T-cell (primary cell): Measurements from ENCODE around the gene MLXIP. TPM values are rescaled to one million over a fixed set of nuclear protein-coding genes. Genes with fewer than 3 reads are reported as not detected.
A peak's percentile ranks its signal among the peaks of the same experiment; 100 is the strongest.

Source experiments
- ATAC-seq, 4 experiments: fragments of 200-7000 bp in 3 of 4; fragments of 150-1000 bp in 1 of 4; cut with Tn5 transposase; replicated peaks in 1 of 4; 1 replicate in 3 of 4; 2 replicates in 1 of 4; pipeline ENCODE4 v1.10.0; 2021; ENCODE audit warnings: moderate library complexity in 3 of 4, mild to moderate bottlenecking in 2 of 4, moderate number of reproducible peaks in 1 of 4
- CTCF ChIA-PET, 2 donors: fragments of 300-600 bp; sonication (Branson Sonifier 250); formaldehyde crosslinking; loops; one replicate each; lab custom pipeline; 2022; ENCODE audit warnings: antibody characterized with exemption in 2 of 2; lab: Charles Lee
- POLR2A ChIA-PET, 2 donors: fragments of 300-600 bp; sonication (Branson Sonifier 250); formaldehyde crosslinking; loops; one replicate each; lab custom pipeline; 2022; ENCODE audit warnings: antibody characterized with exemption in 2 of 2; lab: Charles Lee
- DNase-seq, 35 experiments: peaks; one replicate each; pipeline versions ENCODE4 v3.0.0 to v3.0.0-alpha.2; 2013 to 2023
- H3K27ac ChIP-seq: one replicate; pipeline ENCODE4 v1.5.1; 2013; ENCODE audit warnings: low read length
- H3K27me3 ChIP-seq, 2 experiments: replicated peaks in 1 of 2; 1 replicate in 1 of 2; 2 replicates in 1 of 2; pipeline versions ENCODE4 v1.6.1 to v1.7.0; 2013; ENCODE audit warnings: low read length in 1 of 2, mixed read lengths in 1 of 2; ENCODE audit not compliant: control insufficient read depth in 2 of 2, insufficient read depth in 2 of 2; ENCODE audit errors: extremely low read depth in 1 of 2
- H3K36me3 ChIP-seq, 2 donors: 1 replicate in 1 of 2; 2 replicates in 1 of 2; pipeline versions ENCODE4 v1.6.1 to v1.7.0; 2013; ENCODE audit warnings: low read length in 1 of 2; ENCODE audit not compliant: control insufficient read depth in 2 of 2, insufficient read depth in 1 of 2; ENCODE audit errors: extremely low read depth in 1 of 2
- H3K4me1 ChIP-seq, 2 experiments: 1 replicate in 1 of 2; 2 replicates in 1 of 2; pipeline versions ENCODE4 v1.6.1 to v1.7.0; 2013; ENCODE audit warnings: low read length in 2 of 2, mixed read lengths in 1 of 2; ENCODE audit not compliant: insufficient read depth in 2 of 2, control insufficient read depth in 1 of 2; ENCODE audit errors: extremely low read depth in 1 of 2
- H3K4me3 ChIP-seq, 2 donors: 1 replicate in 1 of 2; 2 replicates in 1 of 2; pipeline versions ENCODE4 v1.5.1 to v1.7.0; 2013; ENCODE audit warnings: mild to moderate bottlenecking in 2 of 2, low read length in 1 of 2, moderate library complexity in 1 of 2; ENCODE audit not compliant: control insufficient read depth in 1 of 2; ENCODE audit errors: extremely low read depth in 1 of 2
- H3K9me3 ChIP-seq: 2 replicates; pipeline ENCODE4 v1.7.0; 2013
- H3K27ac Mint-ChIP-seq, 2 donors: one replicate each; pipeline ENCODE4 v1.8.0; 2020 to 2021; ENCODE audit warnings: mild to moderate bottlenecking in 2 of 2, mixed read lengths in 2 of 2
- H3K27me3 Mint-ChIP-seq, 2 donors: one replicate each; pipeline ENCODE4 v1.8.0; 2021 to 2022; ENCODE audit warnings: mixed read lengths in 2 of 2
- H3K36me3 Mint-ChIP-seq: one replicate; pipeline ENCODE4 v1.8.0; 2021; ENCODE audit warnings: mixed read lengths
- H3K4me1 Mint-ChIP-seq, 3 donors: one replicate each; pipeline ENCODE4 v1.8.0; 2020 to 2022; ENCODE audit warnings: mixed read lengths in 3 of 3, mild to moderate bottlenecking in 1 of 3
- H3K4me3 Mint-ChIP-seq, 3 donors: one replicate each; pipeline ENCODE4 v1.8.0; 2020 to 2022; ENCODE audit warnings: mild to moderate bottlenecking in 3 of 3, mixed read lengths in 3 of 3, moderate library complexity in 3 of 3
- H3K9me3 Mint-ChIP-seq, 3 donors: one replicate each; pipeline ENCODE4 v1.8.0; 2020 to 2022; ENCODE audit warnings: mixed read lengths in 3 of 3
- WGBS: methylation state at CpG from one replicate; pipeline ENCODE4 v1.1.5; 2013; ENCODE audit warnings: missing lambda C conversion rate; ENCODE audit not compliant: insufficient coverage; 5-methylcytosine and 5-hydroxymethylcytosine counted together
- total RNA-seq, 35 experiments: library from RNA in 6 of 35; stranded (reverse) in 6 of 35; fragments of 120-200 nt in 1 of 35; gene quantifications; one replicate each; pipeline versions ENCODE4 v1.2.1 to v1.2.4 and lab custom pipeline; 2013 to 2026

MLXIP gene
- total RNA-seq, 5 donors from 2014 or later (not counting 1 experiment from before 2014, with no cell fraction given): 87.9 to 113 (median 98.3) TPM

- POLR2A ChIA-PET: no interaction called here
- WGBS: 78% methylated on average over 9 of the region's 14 CpGs
- no peaks in the 10 kb centered on the region for H3K36me3 Mint-ChIP-seq
- Histone ChIP-seq H3K4me1 (peaks cover 12 to 19% of the 10 kb centered on the region in 2 experiments), H3K27me3 (no peaks in the 10 kb centered on the region), H3K9me3 (no peaks in the 10 kb centered on the region), H3K27ac (no peak overlapping the region), H3K4me3 (no peak overlapping the region), H3K36me3 (peaks cover 0 to 3% of the 10 kb centered on the region in 2 donors)
- H3K27ac Mint-ChIP-seq: no peak overlapping the region
- ATAC-seq (peak in 3 of 4 experiments; percentile 53 to 86 (median 63)), DNase-seq (peak in 13 of 35 experiments; percentile 19 to 46 (median 26))
- peaks cover 14 to 24% (median 22%) of the 10 kb centered on the region in 3 donors for H3K4me1 Mint-ChIP-seq
- no peak overlapping the region for H3K4me3 Mint-ChIP-seq
- no peaks in the 10 kb centered on the region for H3K9me3 Mint-ChIP-seq
- CTCF ChIA-PET: no interaction called here
- H3K27me3 Mint-ChIP-seq: no peaks in the 10 kb centered on the region
Observed at GRCh38 chr12:122064025-122064777, 14.4 kb upstream of the MLXIP start.

GRCh38 chr12:122064780-122065588 lies 13.6 kb upstream of the MLXIP start:
- H3K4me1 ChIP-seq: peaks cover 12 to 20% of the 10 kb centered on the region in 2 experiments
- no peak overlapping the region for H3K4me3 ChIP-seq
- no peak overlapping the region for H3K27ac ChIP-seq

DNA sequence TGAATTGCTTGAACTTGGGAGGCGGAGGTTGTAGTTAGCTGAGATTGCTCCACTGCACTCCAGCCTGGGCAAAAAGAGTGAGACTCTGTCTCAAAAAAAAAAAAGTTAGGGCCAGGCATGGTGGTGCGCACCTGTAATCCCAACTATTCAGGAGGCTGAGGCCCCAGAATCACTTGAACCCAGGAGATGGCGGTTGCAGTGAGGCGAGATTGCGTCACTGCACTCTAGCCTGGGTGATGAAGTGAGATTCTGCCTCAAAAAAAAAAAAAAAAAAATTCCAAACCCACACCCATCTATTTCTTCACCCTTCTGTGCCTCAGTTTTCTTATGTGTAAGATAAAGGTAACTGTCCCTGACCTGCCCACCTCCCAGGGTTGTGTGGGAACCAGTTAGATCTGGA lies 11.0 kb upstream of the MLXIP start:
- Histone ChIP-seq H3K27me3 (no peaks in the 10 kb centered on the region), H3K36me3 (no peaks in the 10 kb centered on the region), H3K4me1 (peaks cover 12 to 20% of the 10 kb centered on the region in 2 experiments), H3K9me3 (no peaks in the 10 kb centered on the region), H3K27ac (no peak overlapping the region), H3K4me3 (no peak overlapping the region)
- no peak for DNase-seq
- ChIA-PET CTCF (no interaction called here), POLR2A (no interaction called here)
- H3K27ac Mint-ChIP-seq: peak overlapping the region; percentile 56 to 80
- H3K27me3 Mint-ChIP-seq: no peaks in the 10 kb centered on the region
- no peaks in the 10 kb centered on the region for H3K36me3 Mint-ChIP-seq
- peak; percentile 15 to 30 (median 16) for ATAC-seq
- WGBS: 92% methylated on average over 2 of the region's 5 CpGs
- no peaks in the 10 kb centered on the region for H3K9me3 Mint-ChIP-seq
- H3K4me3 Mint-ChIP-seq: peak overlapping the region; percentile 7 to 67 (median 32)
- H3K4me1 Mint-ChIP-seq: peaks cover 14 to 24% (median 24%) of the 10 kb centered on the region in 3 donors

More at GRCh38 chr12:122064780-122065588, 13.6 kb upstream of the MLXIP start:
- no peaks in the 10 kb centered on the region for H3K27me3 ChIP-seq
- Mint-ChIP-seq H3K9me3 (no peaks in the 10 kb centered on the region), H3K27me3 (no peaks in the 10 kb centered on the region), H3K4me1 (peaks cover 14 to 24% (median 24%) of the 10 kb centered on the region in 3 donors), H3K4me3 (no peak overlapping the region), H3K36me3 (no peaks in the 10 kb centered on the region), H3K27ac (no peak overlapping the region)
- ATAC-seq (no peak), DNase-seq (no peak)
- ChIA-PET CTCF (interaction anchor here in 1 of 2 donors (0.5 kb wide), 1 partner anchor 58 kb away, joined by 4 read pairs; no protein-coding TSS in a partner anchor), POLR2A (no interaction called here)
- no peaks in the 10 kb centered on the region for H3K36me3 ChIP-seq
- H3K9me3 ChIP-seq: no peaks in the 10 kb centered on the region
- 94% methylated on average over 9 of the region's 16 CpGs for WGBS

DNA sequence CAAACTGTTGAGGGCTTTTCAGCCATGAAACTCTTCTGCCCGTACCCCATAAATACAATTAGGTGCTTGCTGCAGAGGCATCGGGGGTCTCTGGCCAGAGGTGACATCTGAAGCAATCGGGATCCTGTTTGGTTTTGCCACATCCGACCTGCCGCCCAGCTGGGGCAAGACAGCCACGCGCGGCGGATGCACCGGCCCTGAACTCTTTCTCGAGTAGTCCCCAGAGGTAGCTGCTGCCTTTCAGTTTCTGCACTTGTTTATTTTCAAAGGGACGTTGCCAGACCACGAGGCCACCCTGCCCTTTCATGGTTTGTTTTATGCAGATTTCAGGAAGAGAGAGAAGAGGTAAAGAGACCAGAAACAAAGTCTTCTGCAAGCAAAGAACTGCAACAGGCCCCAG lies 10.6 kb upstream of the MLXIP start:
- 11% methylated on average over 12 of the region's 13 CpGs for WGBS
- H3K27me3 ChIP-seq: no peaks in the 10 kb centered on the region
- Mint-ChIP-seq H3K4me1 (peaks cover 14 to 23% (median 21%) of the 10 kb centered on the region in 3 donors), H3K4me3 (peak overlapping the region; percentile 7 to 67 (median 32)), H3K27ac (peak overlapping the region; percentile 56 to 80), H3K36me3 (no peaks in the 10 kb centered on the region), H3K9me3 (no peaks in the 10 kb centered on the region), H3K27me3 (no peaks in the 10 kb centered on the region)
- ChIA-PET CTCF (interaction anchor here in 1 of 2 donors (0.7 kb wide), 1 partner anchor 1284 kb away, joined by 4 read pairs; no protein-coding TSS in a partner anchor), POLR2A (no interaction called here)
- H3K9me3 ChIP-seq: no peaks in the 10 kb centered on the region
- no peaks in the 10 kb centered on the region for H3K36me3 ChIP-seq
- ATAC-seq (peak; percentile 72 to 81 (median 76)), DNase-seq (peak in 19 of 35 experiments; percentile 14 to 50 (median 33))
- H3K4me3 ChIP-seq: peak overlapping the region in 1 of 2 donors; percentile 5
- H3K4me1 ChIP-seq: peaks cover 11 to 20% of the 10 kb centered on the region in 2 experiments
- peak overlapping the region; percentile 13 for H3K27ac ChIP-seq

DNA sequence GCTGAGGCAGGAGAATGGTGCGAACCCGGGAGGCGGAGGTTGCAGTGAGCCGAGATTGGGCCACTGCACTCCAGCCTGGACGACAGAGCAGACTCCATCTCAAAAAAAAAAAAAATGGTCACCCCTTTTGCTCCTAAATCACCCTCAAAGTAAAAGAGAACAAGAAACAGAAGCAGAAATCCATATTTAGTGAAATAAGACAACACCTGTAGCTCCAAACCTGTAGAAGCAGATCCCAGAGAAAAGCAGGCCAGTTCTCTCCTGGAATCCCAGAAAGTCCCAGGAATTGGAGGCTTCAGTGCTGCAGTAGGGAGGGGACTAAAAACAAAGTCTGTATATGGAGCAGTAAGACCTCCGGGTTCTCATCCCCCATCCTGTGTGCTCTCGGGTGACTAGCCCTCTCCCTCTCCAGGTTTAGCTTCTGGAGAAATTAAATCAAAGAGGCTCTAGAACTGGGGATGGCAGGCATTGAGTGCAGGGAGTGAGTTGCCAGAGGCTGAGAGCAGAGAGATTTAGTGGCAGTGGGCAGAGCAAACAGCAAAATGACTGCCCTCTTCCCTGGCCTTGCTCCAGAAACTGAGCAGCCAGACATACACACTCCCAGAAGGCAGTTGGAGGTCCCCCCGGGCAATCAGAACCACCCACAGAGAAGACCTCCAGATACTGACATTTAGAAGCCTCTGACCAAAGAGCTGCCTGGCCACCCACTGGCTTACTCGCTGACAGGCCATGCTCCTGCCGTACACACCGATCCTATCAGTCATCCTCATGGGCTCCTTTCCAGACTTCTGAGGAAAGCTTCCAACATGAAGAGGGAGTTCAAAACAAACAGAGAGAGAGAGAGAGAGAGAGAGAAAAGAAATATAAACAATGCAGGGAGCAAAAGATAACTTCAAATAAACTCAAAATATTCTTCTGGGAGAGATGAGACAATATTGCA lies 6.3 kb upstream of the MLXIP start:
- H3K4me1 Mint-ChIP-seq: peaks cover 10 to 21% (median 16%) of the 10 kb centered on the region in 3 donors
- ATAC-seq (no peak), DNase-seq (no peak)
- no peaks in the 10 kb centered on the region for H3K27me3 Mint-ChIP-seq
- ChIA-PET POLR2A (no interaction called here), CTCF (no interaction called here)
- Histone ChIP-seq H3K27me3 (peaks cover 0 to 6% of the 10 kb centered on the region in 2 experiments), H3K4me1 (peaks cover 6 to 23% of the 10 kb centered on the region in 2 experiments), H3K9me3 (no peaks in the 10 kb centered on the region), H3K27ac (no peak overlapping the region), H3K4me3 (no peak overlapping the region), H3K36me3 (no peaks in the 10 kb centered on the region)
- H3K9me3 Mint-ChIP-seq: no peaks in the 10 kb centered on the region
- no peak overlapping the region for H3K4me3 Mint-ChIP-seq
- no peak overlapping the region for H3K27ac Mint-ChIP-seq
- 33% methylated on average over 1 of the region's 11 CpGs for WGBS
- no peaks in the 10 kb centered on the region for H3K36me3 Mint-ChIP-seq
